GM11168 (cell line): ENCODE data around the gene TRIM61.
"Not testable (repeated sequence)": the region's sequence is repeated elsewhere in the genome, so short reads cannot be mapped to it uniquely, and the experiment has no call there.

Experiments used
- in situ Hi-C: fragments of 300-500 bp; cut with MboI; formaldehyde crosslinking; loops from one replicate; pipeline ENCODE4 v1.12.0; 2022; ENCODE audit warnings: low sequenced_read_pairs; ENCODE audit not compliant: unreplicated experiment

The TRIM61 gene

DNA sequence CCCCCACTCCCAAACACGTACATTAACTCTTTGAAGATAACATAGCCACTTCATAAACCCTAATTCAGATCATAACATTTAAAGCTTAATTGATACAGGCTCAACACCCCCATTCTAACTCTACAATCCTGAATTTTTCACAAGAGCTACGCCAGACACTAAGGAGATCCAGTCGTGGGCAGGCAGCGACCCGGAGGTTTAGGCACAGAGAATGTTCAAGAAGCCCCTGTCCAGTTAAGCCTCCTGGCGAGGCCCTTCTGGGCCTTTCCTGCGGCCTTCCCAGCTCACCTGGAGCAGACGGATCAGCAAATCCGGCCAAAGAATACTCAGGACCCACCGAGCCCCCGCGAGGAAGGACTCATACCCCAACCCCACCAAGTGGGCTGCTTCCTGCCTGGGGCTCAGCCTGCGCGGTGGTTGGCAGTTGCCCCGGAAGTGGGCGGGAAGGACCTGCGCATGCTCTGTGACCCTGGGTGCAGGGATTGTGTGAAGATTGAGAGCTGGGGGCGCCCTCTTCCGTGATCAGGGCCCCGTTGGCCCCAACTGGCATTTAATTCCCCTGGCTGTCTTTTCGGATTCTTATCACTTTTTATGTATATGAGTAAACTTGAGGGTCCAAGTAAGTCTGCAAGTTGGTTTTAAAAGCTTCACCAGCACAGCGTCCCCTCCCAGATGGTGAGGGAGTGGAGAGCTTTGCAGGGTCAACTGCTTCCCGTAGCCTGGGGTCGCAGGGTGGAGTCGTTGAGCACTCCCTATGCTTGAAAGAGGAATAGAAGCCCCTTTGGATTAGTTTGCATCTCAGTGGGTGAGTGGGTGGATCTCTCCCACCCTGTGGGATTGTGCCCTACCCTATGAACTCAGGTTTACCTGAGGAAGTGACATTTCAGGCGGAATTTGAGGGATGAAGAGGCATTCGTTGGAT, at the start of gene TRIM61:
TRIM61 (minus strand) TSS at position 415 of the 922 bp plus-strand sequence. CDS start 7,655 bp downstream, outside the sequence.
- in situ Hi-C loops, result loop anchor here (25.0 kb wide), 1 partner anchor 190 kb away; no protein-coding TSS in a partner anchor

DNA sequence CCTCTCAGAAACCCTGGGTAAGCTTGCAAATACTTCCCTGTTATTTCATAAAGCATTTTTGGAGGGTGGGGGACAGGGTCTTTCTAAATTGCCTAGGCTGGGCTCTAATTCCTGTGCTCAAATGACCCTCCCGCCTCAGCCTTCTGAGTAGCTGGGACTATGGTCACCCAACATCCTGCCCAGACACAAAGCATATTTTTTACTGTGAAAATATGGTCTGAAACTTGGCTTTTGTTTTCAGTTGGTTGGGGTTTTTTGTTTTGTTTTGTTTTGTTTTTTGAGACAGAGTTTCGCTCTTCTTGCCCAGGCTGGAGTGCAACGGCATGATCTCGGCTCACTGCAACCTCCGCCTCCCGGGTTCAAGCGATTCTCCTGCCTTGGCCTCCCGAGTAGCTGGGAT, 48.3 kb upstream of the TRIM61 start:
- in situ Hi-C loops, result not testable (repeated sequence)

DNA sequence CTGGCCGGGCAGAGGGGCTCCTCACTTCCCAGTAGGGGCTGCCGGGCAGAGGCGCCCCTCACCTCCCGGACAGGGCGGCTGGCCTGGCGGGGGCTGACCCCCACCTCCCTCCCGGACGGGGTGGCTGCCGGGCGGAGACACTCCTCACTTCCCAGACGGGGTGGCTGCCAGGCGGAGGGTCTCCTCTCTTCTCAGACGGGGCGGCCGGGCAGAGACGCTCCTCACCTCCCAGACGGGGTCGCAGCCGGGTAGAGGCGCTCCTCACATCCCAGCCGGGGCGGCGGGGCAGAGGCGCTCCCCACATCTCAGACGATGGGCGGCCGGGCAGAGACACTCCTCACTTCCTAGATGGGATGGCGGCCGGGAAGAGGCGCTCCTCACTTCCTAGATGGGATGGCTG, 42.5 kb upstream of the TRIM61 start:
- in situ Hi-C loops, result not testable (repeated sequence)

DNA sequence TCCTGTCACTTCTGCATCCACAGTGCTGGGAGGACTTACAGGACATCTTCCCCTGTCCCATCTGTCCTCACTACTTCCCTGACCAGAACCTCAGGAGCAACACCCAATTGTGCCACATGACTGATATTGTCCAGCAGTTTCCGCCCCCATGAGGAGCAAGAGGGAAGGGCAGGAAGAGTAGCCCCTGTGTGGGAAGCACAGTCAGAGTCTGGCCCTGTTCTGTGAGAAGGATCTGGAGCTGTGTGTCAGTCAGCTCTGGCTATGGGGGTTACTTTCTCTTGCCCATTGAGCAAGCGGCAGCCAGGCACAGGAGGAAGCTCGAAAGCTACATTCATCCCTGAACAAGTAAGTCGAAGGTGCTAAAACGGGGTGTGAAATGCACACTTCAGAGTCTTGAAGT, 39.5 kb upstream of the TRIM61 start:
- in situ Hi-C loops, result no loop called here

DNA sequence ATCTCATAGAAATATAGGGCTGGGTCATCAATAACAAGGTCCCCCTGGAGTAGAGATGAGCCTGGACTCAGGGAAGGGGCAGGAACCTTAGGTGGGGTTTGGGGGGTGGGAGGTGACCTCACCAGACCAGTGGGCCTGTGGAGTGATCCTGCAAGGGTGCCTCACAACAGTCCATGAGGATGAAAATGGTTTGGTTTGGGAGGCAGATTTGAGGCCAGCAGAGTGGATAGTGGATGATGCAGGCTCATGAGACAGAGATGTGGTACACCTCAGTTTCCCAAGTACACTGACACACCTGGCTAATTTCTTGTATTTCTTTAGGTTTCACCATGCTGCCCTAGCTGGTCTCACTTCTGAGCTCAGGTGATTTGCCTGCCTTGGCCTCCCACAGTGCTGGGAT, 36.2 kb upstream of the TRIM61 start:
- in situ Hi-C loops, result no loop called here

DNA sequence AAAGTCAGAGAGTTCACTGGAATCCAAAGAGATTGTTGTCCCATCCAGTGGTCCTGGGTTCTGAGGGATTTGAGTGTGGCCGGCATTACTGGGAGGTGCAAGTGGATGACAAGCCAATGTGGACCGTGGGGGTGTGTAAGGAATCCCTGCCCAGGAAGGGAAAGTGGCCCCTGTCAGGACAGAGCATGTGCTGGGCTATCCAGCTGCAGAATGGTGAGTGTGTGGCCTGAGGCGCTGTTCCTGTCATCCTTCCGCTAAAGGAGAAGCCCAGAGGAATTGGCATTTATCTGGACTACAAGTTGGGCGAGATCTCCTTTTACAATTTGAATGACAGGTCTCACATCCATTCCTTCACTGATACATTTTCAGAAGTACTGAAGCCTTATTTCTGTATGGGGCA, 33.9 kb upstream of the TRIM61 start:
- in situ Hi-C loops, result no loop called here

DNA sequence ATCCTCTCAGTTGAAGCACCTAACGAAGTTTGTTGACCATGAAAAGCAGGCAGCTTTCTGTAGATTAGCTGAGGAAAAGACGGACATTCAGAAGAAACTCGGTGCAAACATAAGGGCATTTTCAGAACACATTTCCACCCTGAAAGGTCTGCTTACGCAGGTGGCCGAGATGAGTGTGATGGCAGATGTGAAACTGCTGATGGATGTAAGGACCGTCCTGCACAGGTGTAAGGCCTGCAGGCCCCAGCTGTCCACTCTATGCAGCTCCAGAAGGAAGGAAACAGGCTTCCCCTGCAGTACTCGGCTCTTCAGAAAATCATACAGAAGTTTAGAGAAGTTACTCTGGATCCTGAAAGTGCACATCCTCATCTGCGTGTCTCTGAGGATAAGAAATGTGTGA, 33.5 kb upstream of the TRIM61 start:
- in situ Hi-C loops, result no loop called here

DNA sequence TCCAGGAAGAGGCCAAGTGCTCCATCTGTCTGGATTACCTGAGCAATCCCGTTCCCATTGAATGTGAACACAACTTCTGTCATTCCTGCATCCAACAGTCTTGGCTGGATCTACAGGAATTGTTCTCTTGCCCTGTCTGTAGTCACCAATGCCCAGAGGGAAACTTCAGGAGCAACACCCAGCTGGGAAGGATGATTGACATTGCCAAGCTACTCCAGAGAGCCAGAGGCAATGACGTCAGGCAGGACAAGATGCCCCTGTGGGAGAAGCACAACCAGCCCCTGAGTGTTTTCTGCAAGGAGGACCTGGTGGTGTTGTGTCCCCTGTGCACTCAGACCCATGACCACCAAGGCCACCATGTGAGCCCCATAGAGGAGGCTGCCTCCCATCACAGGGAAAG, 33.0 kb upstream of the TRIM61 start:
- in situ Hi-C loops, result no loop called here

DNA sequence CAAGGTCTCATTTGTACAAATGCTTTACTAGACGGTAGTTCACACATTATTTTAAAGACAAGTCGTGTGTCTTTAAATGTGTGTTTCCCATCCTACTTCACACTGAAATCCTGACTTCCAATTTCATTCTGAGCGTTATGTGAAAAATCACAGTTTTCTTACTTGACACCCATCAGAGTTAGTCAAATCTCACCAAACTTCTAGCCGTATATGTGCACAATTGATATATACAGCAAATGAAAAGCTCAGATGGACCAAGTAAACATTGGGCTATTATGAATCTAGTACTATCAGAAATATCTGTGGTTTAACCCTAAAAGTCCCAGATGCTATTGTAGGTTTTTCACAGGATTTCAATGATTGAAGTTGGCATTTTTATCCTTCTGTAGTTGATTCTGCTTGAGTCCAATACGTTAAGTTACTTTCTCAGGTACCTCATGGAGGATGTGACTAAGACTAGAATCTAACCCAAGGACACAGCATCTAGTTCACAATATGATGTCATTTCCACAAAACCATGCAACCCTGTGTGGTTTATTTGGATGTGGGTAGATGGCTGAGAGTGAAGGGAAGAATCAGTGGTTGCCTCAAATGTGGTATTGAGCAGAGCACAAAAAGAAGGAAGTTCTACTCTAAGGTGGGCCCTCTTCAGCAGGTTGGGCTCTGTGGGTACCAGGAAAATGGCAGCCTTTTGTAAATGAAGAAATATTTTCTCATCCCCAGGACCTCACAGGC, 32.2 kb upstream of the TRIM61 start:
- in situ Hi-C loops, result no loop called here

DNA sequence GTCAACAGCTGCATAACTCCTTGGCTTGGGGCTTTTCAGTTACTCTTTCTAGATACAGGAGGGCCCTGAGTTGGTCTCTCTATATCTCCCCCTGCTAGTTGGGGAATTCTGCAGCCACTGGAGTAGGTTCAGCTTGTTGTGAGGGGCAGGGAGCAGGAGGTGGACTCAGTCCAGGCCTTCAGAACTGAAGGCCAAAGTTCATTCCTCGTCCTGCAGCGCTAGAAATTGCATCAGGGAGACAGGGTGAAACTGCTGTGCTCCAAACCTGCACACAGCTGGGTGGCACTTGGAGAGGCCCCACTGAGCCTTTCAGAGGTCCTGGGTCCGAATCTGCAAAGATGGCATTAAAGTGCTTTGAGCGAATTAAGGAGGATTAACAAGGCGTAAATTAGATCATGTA, 29.4 kb upstream of the TRIM61 start:
- in situ Hi-C loops, result no loop called here

DNA sequence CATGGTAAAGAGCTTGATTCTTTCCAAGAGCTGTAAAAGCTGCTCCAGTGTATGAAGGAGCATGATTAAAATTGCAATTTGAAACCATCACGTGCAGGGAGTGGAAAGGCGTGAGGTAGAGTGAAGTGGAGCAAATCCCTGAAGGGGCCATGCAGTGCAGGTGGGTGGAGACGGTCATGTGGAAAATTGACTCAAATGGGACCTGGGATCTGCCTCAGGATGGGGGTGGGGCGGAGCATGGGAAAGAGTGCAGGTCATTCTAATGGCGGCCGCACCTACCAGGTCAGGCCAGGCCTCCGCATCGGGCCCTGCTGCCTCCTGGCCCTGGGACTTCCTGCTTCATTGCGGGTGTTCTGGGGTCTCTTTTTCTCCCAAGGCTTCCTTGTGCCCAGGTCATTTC, 29.0 kb upstream of the TRIM61 start:
- in situ Hi-C loops, result no loop called here

DNA sequence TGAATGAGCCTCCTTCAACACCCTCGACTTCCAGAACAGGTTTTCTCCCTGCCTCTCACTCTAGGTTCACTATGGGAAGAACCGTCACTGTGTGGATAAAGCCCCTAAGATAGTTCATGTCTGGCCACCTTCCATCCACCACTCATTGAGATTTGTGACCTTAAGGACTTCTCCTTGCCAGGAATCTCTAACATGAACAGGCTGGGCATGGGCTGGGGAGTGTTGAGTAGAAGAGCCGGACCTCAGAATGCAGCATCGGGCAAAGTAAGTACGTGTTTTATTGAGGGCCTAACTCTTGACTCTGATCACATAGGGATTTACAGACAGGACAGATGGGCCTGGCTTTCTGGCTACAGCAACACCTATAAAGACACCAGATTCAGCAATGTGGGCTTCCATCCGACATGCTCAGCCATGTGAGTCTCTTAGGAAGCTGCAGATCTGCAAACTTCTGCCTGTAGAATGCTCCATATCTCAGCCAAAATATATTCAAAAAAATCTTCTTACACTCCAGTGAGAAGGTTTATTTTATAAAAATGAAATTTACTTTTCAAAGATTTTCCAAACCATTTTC, 28.0 kb upstream of the TRIM61 start:
- in situ Hi-C loops, result no loop called here

DNA sequence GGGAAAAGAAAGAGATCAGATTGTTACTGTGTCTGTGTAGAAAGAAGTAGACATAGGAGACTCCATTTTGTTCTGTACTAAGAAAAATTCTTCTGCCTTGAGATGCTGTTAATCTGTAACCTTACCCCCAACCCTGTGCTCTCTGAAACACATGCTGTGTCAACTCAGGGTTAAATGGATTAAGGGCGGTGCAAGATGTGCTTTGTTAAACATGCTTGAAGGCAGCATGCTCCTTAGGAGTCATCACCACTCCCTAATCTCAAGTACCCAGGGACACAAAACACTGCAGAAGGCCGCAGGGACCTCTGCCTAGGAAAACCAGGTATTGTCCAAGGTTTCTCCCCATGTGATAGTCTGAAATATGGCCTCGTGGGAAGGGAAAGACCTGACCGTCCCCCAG, 24.5 kb upstream of the TRIM61 start:
- in situ Hi-C loops, result not testable (repeated sequence)

DNA sequence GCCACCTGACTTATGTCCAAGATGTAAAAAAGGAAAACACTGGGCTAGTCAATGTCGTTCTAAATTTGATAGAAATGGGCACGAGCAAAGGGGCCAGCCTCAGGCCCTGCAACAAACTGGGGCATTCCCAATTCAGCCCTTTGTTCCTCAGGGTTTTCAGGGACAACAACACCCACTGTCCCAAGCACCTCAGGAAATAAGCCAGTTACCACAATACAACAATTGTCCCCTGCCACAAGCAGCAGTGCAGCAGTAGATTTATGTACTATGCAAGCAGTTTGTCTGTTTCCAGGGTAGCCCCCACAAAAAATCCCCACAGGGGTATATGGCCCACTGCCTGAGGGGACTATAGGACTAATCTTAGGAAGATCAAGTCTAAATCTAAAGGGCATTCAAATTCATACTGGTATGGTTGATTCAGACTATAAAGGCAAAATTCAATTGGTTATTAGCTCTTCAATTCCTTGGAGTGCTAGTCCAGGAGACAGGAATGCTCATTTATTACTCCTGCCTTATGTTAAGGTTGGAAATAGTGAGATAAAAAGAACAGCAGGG, 21.1 kb upstream of the TRIM61 start:
- in situ Hi-C loops, result loop anchor here (25.0 kb wide), 1 partner anchor 211 kb away; no protein-coding TSS in a partner anchor

DNA sequence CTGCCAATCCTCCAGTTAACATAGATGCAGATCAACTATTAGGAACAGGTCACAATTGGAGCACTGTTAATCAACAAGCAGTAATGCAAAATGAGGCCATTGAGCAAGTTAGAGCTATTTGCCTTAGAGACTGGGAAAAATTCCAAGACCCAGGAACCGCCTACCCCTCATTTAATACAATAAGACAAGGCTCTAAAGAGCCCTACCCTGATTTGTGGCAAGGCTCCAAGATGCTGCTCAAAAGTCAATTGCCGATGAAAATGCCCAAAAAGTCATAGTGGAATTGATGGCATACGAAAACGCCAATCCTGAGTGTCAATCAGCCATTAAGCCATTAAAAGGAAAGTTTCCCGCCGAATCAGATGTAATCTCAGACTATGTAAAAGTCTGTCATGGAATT, 20.5 kb upstream of the TRIM61 start:
- in situ Hi-C loops, result loop anchor here (25.0 kb wide), 1 partner anchor 211 kb away; no protein-coding TSS in a partner anchor

DNA sequence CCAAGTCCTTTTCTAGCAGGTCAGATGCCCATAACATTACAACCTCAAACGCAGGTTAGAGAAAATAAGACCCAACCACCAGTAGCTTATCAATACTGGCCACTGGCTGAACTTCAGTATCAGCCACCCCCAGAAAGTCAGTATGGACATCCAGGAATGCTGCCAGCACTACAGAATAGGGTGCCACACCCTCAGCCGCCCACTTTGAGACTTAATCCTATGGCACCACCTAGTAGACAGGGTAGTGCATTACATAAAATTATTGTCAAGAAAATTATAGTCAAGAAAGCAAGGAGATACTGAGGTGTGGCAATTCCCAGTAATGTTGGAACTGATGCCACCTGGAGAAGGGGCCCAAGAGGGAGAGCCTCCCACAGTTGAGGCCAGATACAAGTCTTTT, 19.9 kb upstream of the TRIM61 start:
- in situ Hi-C loops, result loop anchor here (25.0 kb wide), 1 partner anchor 210 kb away; no protein-coding TSS in a partner anchor

DNA sequence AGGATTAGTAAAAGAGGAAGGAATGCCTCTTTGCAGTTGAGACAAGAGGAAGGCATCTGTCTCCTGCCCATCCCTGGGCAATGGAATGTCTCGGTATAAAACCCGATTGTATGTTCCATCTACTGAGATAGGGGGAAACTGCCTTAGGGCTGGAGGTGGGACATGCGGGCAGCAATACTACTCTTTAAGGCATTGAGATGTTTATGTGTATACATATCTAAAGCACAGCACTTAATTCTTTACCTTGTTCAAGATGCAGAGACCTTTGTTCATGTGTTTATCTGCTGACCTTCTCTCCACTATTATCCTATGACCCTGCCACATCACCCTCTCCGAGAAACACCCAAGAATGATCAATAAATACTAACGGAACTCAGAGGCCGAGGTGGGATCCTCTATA, 18.7 kb upstream of the TRIM61 start:
- in situ Hi-C loops, result loop anchor here (25.0 kb wide), 1 partner anchor 209 kb away; no protein-coding TSS in a partner anchor

DNA sequence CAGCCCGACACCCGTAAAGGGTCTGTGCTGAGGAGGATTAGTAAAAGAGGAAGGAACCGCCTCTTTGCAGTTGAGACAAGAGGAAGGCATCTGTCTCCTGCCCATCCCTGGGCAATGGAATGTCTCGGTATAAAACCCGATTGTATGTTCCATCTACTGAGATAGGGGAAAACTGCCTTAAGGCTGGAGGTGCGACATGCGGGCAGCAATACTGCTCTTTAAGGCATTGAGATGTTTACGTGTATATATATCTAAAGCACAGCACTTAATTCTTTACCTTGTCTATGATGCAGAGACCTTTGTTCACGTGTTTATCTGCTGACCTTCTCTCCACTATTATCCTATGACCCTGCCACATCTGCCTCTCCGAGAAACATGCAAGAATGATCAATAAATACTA, 13.3 kb upstream of the TRIM61 start:
- in situ Hi-C loops, result loop anchor here (25.0 kb wide), 1 partner anchor 203 kb away; no protein-coding TSS in a partner anchor

DNA sequence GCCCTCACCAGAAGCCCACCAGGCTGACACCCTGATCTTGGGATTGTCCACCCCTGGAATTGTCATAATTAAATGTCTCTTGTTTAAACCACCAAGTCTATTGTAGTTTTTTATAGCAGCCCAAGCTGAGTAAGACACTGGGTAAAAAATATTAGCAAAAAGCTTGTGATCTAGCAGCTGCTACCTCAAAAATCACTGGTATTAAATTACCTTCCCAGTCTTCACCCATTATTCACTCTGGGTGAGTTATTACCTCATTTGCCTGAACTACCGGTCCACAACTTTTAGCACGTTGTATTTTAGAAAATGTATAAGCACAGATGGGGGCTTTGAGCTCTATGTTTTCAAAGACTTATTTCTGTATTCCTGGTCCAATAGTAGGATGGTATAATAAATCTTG, 12.0 kb upstream of the TRIM61 start:
- in situ Hi-C loops, result loop anchor here (25.0 kb wide), 1 partner anchor 202 kb away; no protein-coding TSS in a partner anchor

DNA sequence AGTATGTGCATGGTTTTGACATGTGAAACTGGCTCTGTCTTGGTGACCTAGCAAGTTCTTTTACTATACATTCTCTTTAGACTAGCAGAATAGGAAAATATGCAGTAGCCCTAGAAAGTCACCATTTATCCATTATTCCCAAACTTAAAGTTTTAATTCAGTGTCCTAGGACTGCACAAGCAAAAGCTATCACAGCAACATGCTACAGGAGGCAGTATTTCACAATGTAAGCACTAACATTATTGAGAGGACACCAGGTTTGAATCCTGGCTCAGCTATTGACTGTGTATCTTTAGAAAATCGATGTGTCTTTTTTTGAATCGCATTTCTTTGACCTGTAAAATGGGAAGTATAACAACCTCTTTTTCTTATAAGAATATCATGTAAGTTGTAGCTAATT, 5.5 kb downstream of the TRIM61 start:
- in situ Hi-C loops, result not testable (repeated sequence)
